ENCODE data around the gene CNTN4. TPM values are rescaled to one million over a fixed set of nuclear protein-coding genes. Genes with fewer than 3 reads are reported as not detected.
"Not testable (repeated sequence)": the region's sequence is repeated elsewhere in the genome, so short reads cannot be mapped to it uniquely, and the experiment has no call there.

Gene CNTN4
- total RNA-seq, 2 donors from 2014 or later, result not detected

GRCh38 chr3:2968475-2968874 lies 869.8 kb downstream of the CNTN4 start:
- H3K36me3 Mint-ChIP-seq, result no peaks in the 10 kb centered on the region
- ATAC-seq, result no peak
- H3K9me3 Mint-ChIP-seq, result no peaks in the 10 kb centered on the region
- H3K27ac Mint-ChIP-seq, result no peak overlapping the region
- no peak for DNase-seq (ENCODE audit: low spot score in 2 of 2)

- H3K27ac Mint-ChIP-seq, result no peak overlapping the region
- no peaks in the 10 kb centered on the region for H3K36me3 Mint-ChIP-seq
- ATAC-seq (no peak), DNase-seq (ENCODE audit: low spot score in 2 of 2) (no peak)
- H3K9me3 Mint-ChIP-seq, result no peaks in the 10 kb centered on the region
These were observed 877.5 kb downstream of the CNTN4 start for GRCh38 chr3:2976212-2976611.

GRCh38 chr3:2976796-2977195 lies 878.1 kb downstream of the CNTN4 start:
- no peaks in the 10 kb centered on the region for H3K36me3 Mint-ChIP-seq

GRCh38 chr3:2978977-2979732 lies 880.5 kb downstream of the CNTN4 start:
- no peaks in the 10 kb centered on the region for H3K9me3 Mint-ChIP-seq
- H3K36me3 Mint-ChIP-seq, result no peaks in the 10 kb centered on the region
- DNase-seq (ENCODE audit: low spot score in 2 of 2) (no peak), ATAC-seq (no peak)
- H3K27ac Mint-ChIP-seq, result no peak overlapping the region

More at GRCh38 chr3:2976796-2977195, 878.1 kb downstream of the CNTN4 start:
- no peak for DNase-seq (ENCODE audit: low spot score in 2 of 2)
- no peak overlapping the region for H3K27ac Mint-ChIP-seq
- H3K9me3 Mint-ChIP-seq, result no peaks in the 10 kb centered on the region
- no peak for ATAC-seq

- no peaks in the 10 kb centered on the region for H3K9me3 Mint-ChIP-seq
These were observed 885.6 kb downstream of the CNTN4 start for GRCh38 chr3:2984005-2984830.

GRCh38 chr3:2984831-2985220 lies 886.2 kb downstream of the CNTN4 start:
- H3K9me3 Mint-ChIP-seq, result no peaks in the 10 kb centered on the region
- no peak for DNase-seq (ENCODE audit: low spot score in 2 of 2)
- ATAC-seq, result no peak
- no peaks in the 10 kb centered on the region for H3K36me3 Mint-ChIP-seq
- H3K27ac Mint-ChIP-seq, result no peak overlapping the region

More at GRCh38 chr3:2984005-2984830, 885.6 kb downstream of the CNTN4 start:
- DNase-seq (ENCODE audit: low spot score in 2 of 2), result no peak
- Mint-ChIP-seq H3K36me3 (no peaks in the 10 kb centered on the region), H3K27ac (no peak overlapping the region)
- ATAC-seq, result no peak

- Mint-ChIP-seq H3K9me3 (no peaks in the 10 kb centered on the region), H3K36me3 (no peaks in the 10 kb centered on the region), H3K27ac (no peak overlapping the region)
- DNase-seq (ENCODE audit: low spot score in 2 of 2) (no peak), ATAC-seq (no peak)
These were observed 886.8 kb downstream of the CNTN4 start for GRCh38 chr3:2985479-2985878.

- DNase-seq (ENCODE audit: low spot score in 2 of 2) (no peak), ATAC-seq (no peak)
- Mint-ChIP-seq H3K9me3 (no peaks in the 10 kb centered on the region), H3K36me3 (no peaks in the 10 kb centered on the region), H3K27ac (no peak overlapping the region)
These were observed 893.9 kb downstream of the CNTN4 start for GRCh38 chr3:2992534-2992933.

- H3K36me3 Mint-ChIP-seq; H3K9me3 Mint-ChIP-seq; H3K27ac Mint-ChIP-seq; ATAC-seq; DNase-seq (ENCODE audit: low spot score in 2 of 2): not testable (repeated sequence)
These were observed 894.5 kb downstream of the CNTN4 start for GRCh38 chr3:2993130-2993529.

GRCh38 chr3:2993736-2994135 lies 895.1 kb downstream of the CNTN4 start:
- DNase-seq (ENCODE audit: low spot score in 2 of 2), result no peak
- ATAC-seq, result no peak
- Mint-ChIP-seq H3K36me3 (no peaks in the 10 kb centered on the region), H3K9me3 (no peaks in the 10 kb centered on the region), H3K27ac (no peak overlapping the region)

- peaks cover 0 to 6% of the 10 kb centered on the region in 2 donors for H3K36me3 Mint-ChIP-seq
- H3K27ac Mint-ChIP-seq, result no peak overlapping the region
- ATAC-seq (no peak), DNase-seq (ENCODE audit: low spot score in 2 of 2) (no peak)
- H3K9me3 Mint-ChIP-seq, result no peaks in the 10 kb centered on the region
These were observed 896.5 kb downstream of the CNTN4 start for GRCh38 chr3:2995195-2995594.

- ATAC-seq (no peak), DNase-seq (ENCODE audit: low spot score in 2 of 2) (no peak)
- Mint-ChIP-seq H3K36me3 (peaks cover 0 to 4% of the 10 kb centered on the region in 2 donors), H3K27ac (no peak overlapping the region), H3K9me3 (no peaks in the 10 kb centered on the region)
These were observed 906.6 kb downstream of the CNTN4 start for GRCh38 chr3:3005146-3005744.

- no peak for DNase-seq (ENCODE audit: low spot score in 2 of 2)
- H3K27ac Mint-ChIP-seq, result no peak overlapping the region
- ATAC-seq, result no peak
- H3K9me3 Mint-ChIP-seq, result no peaks in the 10 kb centered on the region
- peaks cover 0 to 4% of the 10 kb centered on the region in 2 donors for H3K36me3 Mint-ChIP-seq
These were observed 914.8 kb downstream of the CNTN4 start for GRCh38 chr3:3013317-3014052.

GRCh38 chr3:3015185-3016089 lies 916.8 kb downstream of the CNTN4 start:
- Mint-ChIP-seq H3K36me3 (no peaks in the 10 kb centered on the region), H3K27ac (no peak overlapping the region), H3K9me3 (no peaks in the 10 kb centered on the region)
- ATAC-seq, result peak in 1 of 2 donors; percentile 41
- no peak for DNase-seq (ENCODE audit: low spot score in 2 of 2)

GRCh38 chr3:3016226-3016625 lies 917.6 kb downstream of the CNTN4 start:
- no peaks in the 10 kb centered on the region for H3K36me3 Mint-ChIP-seq
- ATAC-seq, result no peak
- no peak for DNase-seq (ENCODE audit: low spot score in 2 of 2)
- H3K9me3 Mint-ChIP-seq, result no peaks in the 10 kb centered on the region
- no peak overlapping the region for H3K27ac Mint-ChIP-seq

- ATAC-seq, result no peak
- H3K27ac Mint-ChIP-seq, result no peak overlapping the region
- H3K9me3 Mint-ChIP-seq, result no peaks in the 10 kb centered on the region
- DNase-seq (ENCODE audit: low spot score in 2 of 2), result no peak
- H3K36me3 Mint-ChIP-seq, result no peaks in the 10 kb centered on the region
These were observed 921.5 kb downstream of the CNTN4 start for GRCh38 chr3:3020209-3020608.
